SK-N-SH (cell line): ENCODE data around the gene CERS6. TPM values are rescaled to one million over a fixed set of nuclear protein-coding genes. Genes with fewer than 3 reads are reported as not detected.

Source experiments
- CTCF ChIA-PET: fragments of 300-600, 350-600 bp; formaldehyde crosslinking; extraction: SDS; loops from one replicate; lab custom pipeline; 2021; lab: Yijun Ruan, JAX
- POLR2A ChIA-PET: fragments of 350-600 bp; sonication (Branson Sonifier 250); formaldehyde crosslinking; extraction: SDS; loops from one replicate; lab custom pipeline; 2020; ENCODE audit warnings: antibody characterized with exemption, inconsistent platforms; lab: Yijun Ruan, JAX
- DNase-seq: peaks from one replicate; pipeline ENCODE4 v3.0.0; 2012
- H2AFZ ChIP-seq: fragments of 200-600 bp; sonication (generic); 2 replicates; pipeline ENCODE4 v1.8.1; 2016; ENCODE audit warnings: antibody characterized with exemption, mild to moderate bottlenecking, low read depth
- H3F3A ChIP-seq: fragments of 200-600 bp; sonication (generic); replicated peaks from 2 replicates; pipeline ENCODE3; 2016; ENCODE audit warnings: antibody characterized with exemption, mild to moderate bottlenecking; ENCODE audit not compliant: insufficient read depth
- H3K27ac ChIP-seq, 2 experiments: fragments of 200-500 bp in 1 of 2; fragments of 200-600 bp in 1 of 2; sonication (Bioruptor generic) in 1 of 2; sonication (generic), shearing (Covaris generic) in 1 of 2; 2 replicates each; pipeline versions ENCODE4 v1.5.1 to v1.6.1; 2014 to 2016; ENCODE audit warnings: low read depth in 2 of 2, inconsistent platforms in 1 of 2, low read length in 1 of 2, mild to moderate bottlenecking in 1 of 2, mixed read lengths in 1 of 2
- H3K27me3 ChIP-seq: fragments of 200-600 bp; sonication (generic), shearing (Covaris generic); 2 replicates; pipeline ENCODE4 v1.6.1; 2016; ENCODE audit warnings: mixed run types; ENCODE audit not compliant: insufficient read depth
- H3K36me3 ChIP-seq, 2 experiments: fragments of 200-500 bp in 1 of 2; fragments of 200-600 bp in 1 of 2; sonication (Bioruptor generic) in 1 of 2; sonication (generic) in 1 of 2; replicated peaks in 1 of 2; 2 replicates each; pipeline versions ENCODE3 to v1.5.1; 2014 to 2016; ENCODE audit warnings: low read length in 1 of 2, mild to moderate bottlenecking in 1 of 2; ENCODE audit not compliant: insufficient read depth in 2 of 2, control insufficient read depth in 1 of 2
- H3K4me1 ChIP-seq, 2 experiments: fragments of 200-500 bp in 1 of 2; fragments of 200-600 bp in 1 of 2; sonication (Bioruptor generic) in 1 of 2; sonication (generic), shearing (Covaris generic) in 1 of 2; 2 replicates each; pipeline versions ENCODE4 v1.5.1 to v1.6.1; 2014 to 2016; ENCODE audit warnings: low read depth in 1 of 2, low read length in 1 of 2, mixed run types in 1 of 2; ENCODE audit not compliant: insufficient read depth in 2 of 2, control insufficient read depth in 1 of 2
- H3K4me2 ChIP-seq: fragments of 200-600 bp; sonication (generic), shearing (Covaris generic); 2 replicates; pipeline ENCODE4 v1.6.1; 2017; ENCODE audit warnings: mixed run types
- H3K4me3 ChIP-seq, 2 experiments: fragments of 200-500 bp in 1 of 2; fragments of 200-600 bp in 1 of 2; sonication (Bioruptor generic) in 1 of 2; sonication (generic), shearing (Covaris generic) in 1 of 2; 2 replicates each; pipeline versions ENCODE4 v1.5.1 to v1.8.1; 2014 to 2016; ENCODE audit warnings: low read depth in 2 of 2, inconsistent platforms in 1 of 2, low read length in 1 of 2, mild to moderate bottlenecking in 1 of 2, mixed read lengths in 1 of 2, moderate library complexity in 1 of 2
- H3K79me2 ChIP-seq: fragments of 200-600 bp; sonication (generic); 2 replicates; pipeline ENCODE4 v1.8.1; 2017; ENCODE audit warnings: mild to moderate bottlenecking; ENCODE audit not compliant: insufficient read depth
- H3K9ac ChIP-seq: fragments of 200-600 bp; sonication (generic); 2 replicates; pipeline ENCODE4 v1.6.1; 2017; ENCODE audit warnings: mixed run types
- H3K9me2 ChIP-seq: fragments of 200-600 bp; sonication (generic); 2 replicates; pipeline ENCODE4 v1.6.1; 2017; ENCODE audit warnings: mixed run types
- H3K9me3 ChIP-seq: fragments of 200-600 bp; sonication (generic); 2 replicates; pipeline ENCODE4 v1.6.1; 2017; ENCODE audit warnings: mixed run types, mild to moderate bottlenecking, moderate library complexity
- H4K20me1 ChIP-seq: fragments of 200-600 bp; sonication (generic); 2 replicates; pipeline ENCODE4 v1.6.1; 2017; ENCODE audit warnings: mild to moderate bottlenecking, mixed run types; ENCODE audit not compliant: insufficient read depth
- ELF1 ChIP-seq: IDR thresholded peaks from 2 replicates; pipeline ENCODE4 v1.4.0; 2012
- FOXJ3 ChIP-seq: sonication (generic); formaldehyde crosslinking; IDR thresholded peaks from 2 replicates; pipeline ENCODE4 v1.5.1; 2020; ENCODE audit warnings: mild to moderate bottlenecking, missing genetic modification reagents
- GATA2 ChIP-seq: sonication (generic); formaldehyde crosslinking; IDR thresholded peaks from 2 replicates; pipeline ENCODE4 v1.5.0; 2020; ENCODE audit warnings: mild to moderate bottlenecking, missing genetic modification reagents
- JUND ChIP-seq: IDR thresholded peaks from 2 replicates; pipeline ENCODE4 v1.4.0; 2012
- MXI1 ChIP-seq: IDR thresholded peaks from 2 replicates; pipeline ENCODE4 v1.6.1; 2012; ENCODE audit warnings: mild to moderate bottlenecking, low read depth, low read length, improper control_type of control experiment
- NFIC ChIP-seq: IDR thresholded peaks from 2 replicates; pipeline ENCODE4 v1.4.0; 2012; ENCODE audit warnings: borderline replicate concordance
- POLR2AphosphoS5 ChIP-seq: IDR thresholded peaks from 2 replicates; pipeline ENCODE4 v1.6.1; 2012; ENCODE audit warnings: low read depth, low read length
- RAD21 ChIP-seq: IDR thresholded peaks from 2 replicates; pipeline ENCODE4 v1.6.1; 2012; ENCODE audit warnings: mild to moderate bottlenecking, low read length
- REST ChIP-seq: IDR thresholded peaks from 2 replicates; pipeline ENCODE4 v1.6.1; 2012; ENCODE audit warnings: mild to moderate bottlenecking, low read depth, low read length, moderate library complexity
- RFX5 ChIP-seq: IDR thresholded peaks from 2 replicates; pipeline ENCODE4 v1.6.1; 2012; ENCODE audit warnings: mild to moderate bottlenecking, improper control_type of control experiment, low read length
- SMC3 ChIP-seq: IDR thresholded peaks from 2 replicates; pipeline ENCODE4 v1.6.1; 2012; ENCODE audit warnings: low read depth, low read length, improper control_type of control experiment
- TEAD4 ChIP-seq: IDR thresholded peaks from 2 replicates; pipeline ENCODE4 v1.4.0; 2012; ENCODE audit warnings: mild to moderate bottlenecking, borderline replicate concordance; ENCODE audit not compliant: insufficient read depth
- WGBS: methylation state at CpG from one replicate; pipeline ENCODE4 v1.1.6; 2017; ENCODE audit warnings: low lambda C conversion rate; 5-methylcytosine and 5-hydroxymethylcytosine counted together
- polyA plus RNA-seq, 3 experiments: library from polyadenylated mRNA; depleted of rRNA; stranded (reverse); fragments of >200 nt; gene quantifications; 2 replicates each; pipeline ENCODE4 v1.2.3, GENCODE V29; 2012
- TF ChIP-seq, protein P1 (sequence below): fragments of 150-350 bp; IDR thresholded peaks from 2 replicates; pipeline ENCODE4 v1.6.1; 2017; ENCODE audit warnings: antibody characterized with exemption, low read length, low read depth, borderline replicate concordance
- TF ChIP-seq, protein P2 (sequence below): IDR thresholded peaks from 2 replicates; pipeline ENCODE4 v1.4.0; 2012; ENCODE audit warnings: low read depth, borderline replicate concordance
- TF ChIP-seq, protein P3 (sequence below): fragments of 150-350 bp; IDR thresholded peaks from 2 replicates; pipeline ENCODE4 v1.6.1; 2016; ENCODE audit warnings: mild to moderate bottlenecking, low read depth, low read length

CERS6 gene
- polyA plus RNA-seq, 1 of the 3 experiments (the other 2 are of a cell fraction): 1.8 TPM

DNA sequence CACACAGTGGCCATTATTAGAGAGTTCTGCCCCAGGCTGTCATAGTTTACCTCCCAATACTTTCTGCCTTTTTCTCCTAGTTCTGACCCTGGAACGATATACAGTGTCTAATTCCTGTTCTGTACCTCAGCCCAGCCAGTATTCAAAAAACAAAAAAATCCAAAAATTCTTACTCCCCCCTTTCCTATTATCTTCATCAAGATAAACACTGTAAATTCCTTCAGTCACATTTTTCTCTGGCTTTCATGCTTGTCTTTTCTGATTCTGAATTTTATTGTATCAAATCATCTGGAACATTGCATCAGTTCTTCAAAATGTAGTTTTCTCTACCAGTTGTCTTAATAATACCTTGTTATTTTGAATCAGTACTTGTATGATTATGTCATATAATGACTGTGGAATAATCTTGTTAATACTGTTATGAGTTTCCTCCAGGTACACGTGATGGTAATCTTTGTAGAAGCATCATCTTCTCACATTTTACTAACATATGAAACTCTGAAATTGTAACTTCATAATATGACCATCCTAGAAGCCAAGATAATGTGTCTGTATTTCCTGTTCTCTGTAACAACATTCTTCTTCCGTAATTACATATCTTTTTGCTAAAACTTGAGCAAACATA is 267.3 kb downstream of the CERS6 start (continued):
- TF ChIP-seq, protein P1, sequence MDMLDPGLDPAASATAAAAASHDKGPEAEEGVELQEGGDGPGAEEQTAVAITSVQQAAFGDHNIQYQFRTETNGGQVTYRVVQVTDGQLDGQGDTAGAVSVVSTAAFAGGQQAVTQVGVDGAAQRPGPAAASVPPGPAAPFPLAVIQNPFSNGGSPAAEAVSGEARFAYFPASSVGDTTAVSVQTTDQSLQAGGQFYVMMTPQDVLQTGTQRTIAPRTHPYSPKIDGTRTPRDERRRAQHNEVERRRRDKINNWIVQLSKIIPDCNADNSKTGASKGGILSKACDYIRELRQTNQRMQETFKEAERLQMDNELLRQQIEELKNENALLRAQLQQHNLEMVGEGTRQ: no peak
- no peak for TF ChIP-seq RFX5
- TF ChIP-seq GATA2: no peak
- TF ChIP-seq FOXJ3 (CRISPR knock-in tag): no peak
- TF ChIP-seq SMC3: no peak
- TF ChIP-seq, all 33 proteins: peak for 0

- no peak for TF ChIP-seq MXI1
- no peak for TF ChIP-seq RFX5
- no peaks in the 10 kb centered on the region for H3K9me2 ChIP-seq
- ChIA-PET CTCF (no interaction called here), POLR2A (no interaction called here)
- H3K4me1 ChIP-seq: peaks cover 0 to 14% of the 10 kb centered on the region in 2 experiments; a peak in 3 of 4 replicates
- no peak overlapping the region for H3K9ac ChIP-seq
- no peak overlapping the region for H3K4me2 ChIP-seq
- no peak overlapping the region for H3K27ac ChIP-seq
- no peak overlapping the region for H3K4me3 ChIP-seq
- H3K9me3 ChIP-seq: no peaks in the 10 kb centered on the region
- WGBS: 64% methylated on average over 3 of the region's 3 CpGs
- no peaks in the 10 kb centered on the region for H4K20me1 ChIP-seq
- no peaks in the 10 kb centered on the region for H3K36me3 ChIP-seq
- no peaks in the 10 kb centered on the region for H3K79me2 ChIP-seq
- no peaks in the 10 kb centered on the region for H3K27me3 ChIP-seq
- no peak overlapping the region for H2AFZ ChIP-seq
- no peak for DNase-seq
- H3F3A ChIP-seq: no peaks in the 10 kb centered on the region
Measured at GRCh38 chr2:168726375-168726774, 270.3 kb downstream of the CERS6 start.

GRCh38 chr2:168727904-168728470 is 271.9 kb downstream of the CERS6 start:
- WGBS: 88% methylated on average over 5 of the region's 5 CpGs
- H3K27ac ChIP-seq: no peak overlapping the region
- H3K4me2 ChIP-seq: no peak overlapping the region
- POLR2A ChIA-PET: no interaction called here
- H2AFZ ChIP-seq: no peak overlapping the region
- H3K4me3 ChIP-seq: no peak overlapping the region
- H3F3A ChIP-seq: no peaks in the 10 kb centered on the region
- no peaks in the 10 kb centered on the region for H3K9me3 ChIP-seq
- no peaks in the 10 kb centered on the region for H3K36me3 ChIP-seq
- DNase-seq: no peak
- peaks cover 0 to 7% of the 10 kb centered on the region in 2 experiments; a peak in 2 of 4 replicates for H3K4me1 ChIP-seq
- H3K79me2 ChIP-seq: no peaks in the 10 kb centered on the region
- H3K9me2 ChIP-seq: no peaks in the 10 kb centered on the region
- CTCF ChIA-PET: no interaction called here
- H4K20me1 ChIP-seq: no peaks in the 10 kb centered on the region
- H3K9ac ChIP-seq: no peak overlapping the region
- no peaks in the 10 kb centered on the region for H3K27me3 ChIP-seq
- TF ChIP-seq POLR2AphosphoS5 (no peak), JUND (no peak), ELF1 (no peak), TEAD4 (no peak), REST (no peak), MXI1 (no peak), GATA2 (no peak), RAD21 (no peak), NFIC (no peak)
- TF ChIP-seq, protein P1: no peak
- TF ChIP-seq, protein P2, sequence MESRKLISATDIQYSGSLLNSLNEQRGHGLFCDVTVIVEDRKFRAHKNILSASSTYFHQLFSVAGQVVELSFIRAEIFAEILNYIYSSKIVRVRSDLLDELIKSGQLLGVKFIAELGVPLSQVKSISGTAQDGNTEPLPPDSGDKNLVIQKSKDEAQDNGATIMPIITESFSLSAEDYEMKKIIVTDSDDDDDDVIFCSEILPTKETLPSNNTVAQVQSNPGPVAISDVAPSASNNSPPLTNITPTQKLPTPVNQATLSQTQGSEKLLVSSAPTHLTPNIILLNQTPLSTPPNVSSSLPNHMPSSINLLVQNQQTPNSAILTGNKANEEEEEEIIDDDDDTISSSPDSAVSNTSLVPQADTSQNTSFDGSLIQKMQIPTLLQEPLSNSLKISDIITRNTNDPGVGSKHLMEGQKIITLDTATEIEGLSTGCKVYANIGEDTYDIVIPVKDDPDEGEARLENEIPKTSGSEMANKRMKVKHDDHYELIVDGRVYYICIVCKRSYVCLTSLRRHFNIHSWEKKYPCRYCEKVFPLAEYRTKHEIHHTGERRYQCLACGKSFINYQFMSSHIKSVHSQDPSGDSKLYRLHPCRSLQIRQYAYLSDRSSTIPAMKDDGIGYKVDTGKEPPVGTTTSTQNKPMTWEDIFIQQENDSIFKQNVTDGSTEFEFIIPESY: no peak
- TF ChIP-seq, protein P3, sequence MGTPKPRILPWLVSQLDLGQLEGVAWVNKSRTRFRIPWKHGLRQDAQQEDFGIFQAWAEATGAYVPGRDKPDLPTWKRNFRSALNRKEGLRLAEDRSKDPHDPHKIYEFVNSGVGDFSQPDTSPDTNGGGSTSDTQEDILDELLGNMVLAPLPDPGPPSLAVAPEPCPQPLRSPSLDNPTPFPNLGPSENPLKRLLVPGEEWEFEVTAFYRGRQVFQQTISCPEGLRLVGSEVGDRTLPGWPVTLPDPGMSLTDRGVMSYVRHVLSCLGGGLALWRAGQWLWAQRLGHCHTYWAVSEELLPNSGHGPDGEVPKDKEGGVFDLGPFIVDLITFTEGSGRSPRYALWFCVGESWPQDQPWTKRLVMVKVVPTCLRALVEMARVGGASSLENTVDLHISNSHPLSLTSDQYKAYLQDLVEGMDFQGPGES: no peak
